ENCODE results near the gene PRND. TPM values are rescaled to one million over a fixed set of nuclear protein-coding genes. Genes with fewer than 3 reads are reported as not detected.

The PRND gene
- total and polyA plus RNA-seq, 2 donors (not counting 3 experiments of a cell fraction or from before 2014, with no cell fraction given), result 0.18 TPM; not detected in 1

DNA sequence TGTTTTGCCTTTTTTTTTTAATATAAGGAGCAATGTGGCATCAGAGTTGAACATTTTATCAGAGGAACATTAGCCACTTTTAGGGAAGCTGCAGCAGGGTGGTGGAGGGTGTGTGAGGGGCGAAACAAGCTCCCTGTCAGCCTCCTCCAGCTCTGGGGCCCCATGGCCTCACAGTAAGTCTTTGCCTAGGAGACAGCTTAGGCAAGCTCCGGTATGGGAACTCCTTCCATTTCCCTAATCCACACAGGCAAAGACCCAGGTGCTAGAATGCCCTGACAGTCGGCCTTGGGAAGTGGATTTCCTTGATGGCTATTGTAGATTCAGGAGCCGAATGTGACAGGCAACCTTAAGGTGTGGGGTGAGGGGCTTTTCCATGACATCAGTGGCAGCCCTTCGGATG is 862 bp downstream of the PRND start:
- H3K4me3 ChIP-seq (replicated peaks in 1 of 3; ENCODE audit: insufficient read depth in 1 of 3, low read depth in 1 of 3, low read length in 3 of 3), result no peak overlapping the region
- CTCF ChIA-PET, result interaction anchor here (0.9 to 12.7 kb wide), 8 partner anchors 11 to 469 kb away, joined by 3 to 272 read pairs (median 5); no protein-coding TSS in a partner anchor
- FAIRE-seq (no peak), DNase-seq (ENCODE audit: low read depth, low spot score) (no peak)
- no TSS peak for BruUV-seq (replicated peaks)
- H3K36me3 ChIP-seq (ENCODE audit: control insufficient read depth in 2 of 2, extremely low read depth in 1 of 2, insufficient read depth in 2 of 2, low read length in 2 of 2), result no peaks in the 10 kb centered on the region
- TF ChIP-seq FOS (IDR thresholded peaks at IDR 0.05; ENCODE audit: borderline replicate concordance, insufficient read depth, low read length) (no peak), MYC (IDR thresholded peaks at IDR 0.05; ENCODE audit: low read depth, low read length) (no peak), GATA2 (IDR thresholded peaks at IDR 0.05; ENCODE audit: insufficient read depth, insufficient read length, low read depth, low read length) (no peak), POLR2A (IDR thresholded peaks at IDR 0.05; ENCODE audit: low read depth, low read length) (no peak), EZH2 (IDR thresholded peaks at IDR 0.05; ENCODE audit: borderline replicate concordance, low read depth, low read length, severe bottlenecking) (no peak), CTCF (IDR thresholded peaks at IDR 0.05; ENCODE audit: extremely low read depth in 1 of 2, insufficient read depth in 1 of 2, low read depth in 1 of 2, low read length in 2 of 2) (no peak), POLR2AphosphoS5 (IDR thresholded peaks at IDR 0.05; ENCODE audit: insufficient read depth, low read depth, low read length) (no peak), JUN (IDR thresholded peaks at IDR 0.05; ENCODE audit: borderline replicate concordance, insufficient read depth, insufficient read length, low read depth) (no peak)
- TF ChIP-seq, protein P1, sequence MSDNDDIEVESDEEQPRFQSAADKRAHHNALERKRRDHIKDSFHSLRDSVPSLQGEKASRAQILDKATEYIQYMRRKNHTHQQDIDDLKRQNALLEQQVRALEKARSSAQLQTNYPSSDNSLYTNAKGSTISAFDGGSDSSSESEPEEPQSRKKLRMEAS (IDR thresholded peaks at IDR 0.05; ENCODE audit: insufficient read depth, insufficient read length), result no peak
- H3K9ac ChIP-seq (replicated peaks; ENCODE audit: extremely low read depth, insufficient read depth, low read length), result no peak overlapping the region
- no peak overlapping the region for H3K4me2 ChIP-seq (ENCODE audit: insufficient read depth, low read length)
- H3K9me3 ChIP-seq (replicated peaks; ENCODE audit: control insufficient read depth, insufficient read depth, low read length), result no peaks in the 10 kb centered on the region
- intact Hi-C loops (cut with micrococcal nuclease), result no loop called here
- dilution Hi-C loops (cut with MboI; ENCODE audit: extremely low pct_ligation_motif_present, low sequenced_read_pairs), result no loop called here
- H3K27ac ChIP-seq (ENCODE audit: insufficient read depth, low read depth, low read length), result no peak overlapping the region
- no peaks in the 10 kb centered on the region for H3K79me2 ChIP-seq (ENCODE audit: control insufficient read depth, insufficient read depth, low read length)
- peaks cover 8% of the 10 kb centered on the region for H3K4me1 ChIP-seq (ENCODE audit: control insufficient read depth, extremely low read depth, insufficient read depth, low read length)
- POLR2A ChIA-PET, result no interaction called here
- peaks cover 3 to 5% of the 10 kb centered on the region in 2 experiments for H3K27me3 ChIP-seq (ENCODE audit: control insufficient read depth in 2 of 2, insufficient read depth in 2 of 2, low read length in 2 of 2)
- no peaks in the 10 kb centered on the region for H3K9me1 ChIP-seq (replicated peaks; ENCODE audit: control insufficient read depth, extremely low read depth, insufficient read depth, low read length)
- no peaks in the 10 kb centered on the region for H4K20me1 ChIP-seq (replicated peaks; ENCODE audit: control insufficient read depth, extremely low read depth, insufficient read depth, low read length)
- H2AFZ ChIP-seq (ENCODE audit: low read depth, low read length), result no peak overlapping the region

Measured in endothelial cell of umbilical vein (primary cell).